Measurements from ENCODE around the gene PER1. TPM values are rescaled to one million over a fixed set of nuclear protein-coding genes. Genes with fewer than 3 reads are reported as not detected.

The PER1 gene
- total RNA-seq, 1 donor from 2014 or later, result 45.0 TPM

DNA sequence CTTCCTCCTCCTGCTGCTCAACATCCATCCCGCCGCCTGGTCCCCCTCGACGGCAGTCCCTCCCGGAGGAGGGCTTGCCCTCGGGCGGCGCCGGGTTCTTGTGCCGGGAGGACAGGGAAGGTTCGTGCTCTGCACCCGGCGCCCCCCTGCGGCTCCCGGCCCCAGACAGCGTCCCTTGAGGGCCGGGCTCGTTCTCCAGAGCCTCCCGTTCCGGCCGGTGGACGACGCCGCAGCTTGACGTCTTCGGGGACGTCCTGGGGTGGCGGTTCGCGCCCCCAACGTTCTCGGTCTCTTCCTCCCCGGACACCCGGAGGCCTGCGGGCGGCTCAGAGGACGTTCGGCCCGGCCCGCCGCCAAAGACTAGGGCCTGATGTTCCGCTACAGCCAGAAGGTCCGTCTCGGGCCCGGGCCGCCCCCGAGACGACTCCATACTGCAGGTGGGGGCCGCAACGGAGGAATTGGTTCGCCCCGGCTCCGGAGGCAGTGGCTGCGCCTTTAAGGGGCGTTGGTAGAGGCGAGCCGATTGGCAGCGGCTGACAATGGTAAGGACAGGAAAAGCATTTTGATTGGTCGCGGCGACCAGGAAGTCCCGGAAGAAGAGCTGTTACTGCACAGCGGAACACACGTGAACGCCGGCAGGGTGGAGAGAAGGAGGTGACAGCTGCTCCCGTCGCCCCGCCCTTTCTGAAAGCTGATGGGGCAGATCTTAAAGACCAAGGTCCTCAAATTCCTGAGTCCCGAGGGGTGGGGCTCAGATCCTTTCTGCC, 37.7 kb upstream of the PER1 start, which contains the start of gene BORCS6:
Gene BORCS6, minus strand, starts transcription at position 470 of the 767 bp plus-strand sequence. Its CDS starts 40 bp downstream, at position 430.
- ATAC-seq (ENCODE audit: low read depth) (peak; percentile 67), DNase-seq (peak; percentile 84)
- H3K4me1 Mint-ChIP-seq, result peaks cover 11% of the 10 kb centered on the region
- H3K9me3 Mint-ChIP-seq, result no peaks in the 10 kb centered on the region
- TF ChIP-seq, protein P1, sequence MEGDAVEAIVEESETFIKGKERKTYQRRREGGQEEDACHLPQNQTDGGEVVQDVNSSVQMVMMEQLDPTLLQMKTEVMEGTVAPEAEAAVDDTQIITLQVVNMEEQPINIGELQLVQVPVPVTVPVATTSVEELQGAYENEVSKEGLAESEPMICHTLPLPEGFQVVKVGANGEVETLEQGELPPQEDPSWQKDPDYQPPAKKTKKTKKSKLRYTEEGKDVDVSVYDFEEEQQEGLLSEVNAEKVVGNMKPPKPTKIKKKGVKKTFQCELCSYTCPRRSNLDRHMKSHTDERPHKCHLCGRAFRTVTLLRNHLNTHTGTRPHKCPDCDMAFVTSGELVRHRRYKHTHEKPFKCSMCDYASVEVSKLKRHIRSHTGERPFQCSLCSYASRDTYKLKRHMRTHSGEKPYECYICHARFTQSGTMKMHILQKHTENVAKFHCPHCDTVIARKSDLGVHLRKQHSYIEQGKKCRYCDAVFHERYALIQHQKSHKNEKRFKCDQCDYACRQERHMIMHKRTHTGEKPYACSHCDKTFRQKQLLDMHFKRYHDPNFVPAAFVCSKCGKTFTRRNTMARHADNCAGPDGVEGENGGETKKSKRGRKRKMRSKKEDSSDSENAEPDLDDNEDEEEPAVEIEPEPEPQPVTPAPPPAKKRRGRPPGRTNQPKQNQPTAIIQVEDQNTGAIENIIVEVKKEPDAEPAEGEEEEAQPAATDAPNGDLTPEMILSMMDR (IDR thresholded peaks at IDR 0.05), result no peak
- no peak within 1 kb of the TSS for H3K4me3 Mint-ChIP-seq
- intact Hi-C loops (cut with micrococcal nuclease), result loop anchor here (1.0 kb wide), 3 partner anchors 10 to 105 kb away; partner anchors contain the start of genes AURKB and SLC25A35
- H3K27ac Mint-ChIP-seq, result peak within 1 kb of the TSS; percentile 95
- H3K36me3 Mint-ChIP-seq (ENCODE audit: low read depth), result no peaks in the 10 kb centered on the region
- H3K27me3 Mint-ChIP-seq, result no peaks in the 10 kb centered on the region
- CTCF ChIA-PET, result interaction anchor here (0.9 to 1.0 kb wide), 2 partner anchors 10 to 57 kb away, joined by 3 read pairs; no protein-coding TSS in a partner anchor
- POLR2A ChIA-PET, result interaction anchor here (0.6 to 12.3 kb wide), 24 partner anchors 8 to 776 kb away, joined by 3 to 365 read pairs (median 8); partner anchors contain the start of genes AURKB, CTC1, PFAS and PIK3R5

DNA sequence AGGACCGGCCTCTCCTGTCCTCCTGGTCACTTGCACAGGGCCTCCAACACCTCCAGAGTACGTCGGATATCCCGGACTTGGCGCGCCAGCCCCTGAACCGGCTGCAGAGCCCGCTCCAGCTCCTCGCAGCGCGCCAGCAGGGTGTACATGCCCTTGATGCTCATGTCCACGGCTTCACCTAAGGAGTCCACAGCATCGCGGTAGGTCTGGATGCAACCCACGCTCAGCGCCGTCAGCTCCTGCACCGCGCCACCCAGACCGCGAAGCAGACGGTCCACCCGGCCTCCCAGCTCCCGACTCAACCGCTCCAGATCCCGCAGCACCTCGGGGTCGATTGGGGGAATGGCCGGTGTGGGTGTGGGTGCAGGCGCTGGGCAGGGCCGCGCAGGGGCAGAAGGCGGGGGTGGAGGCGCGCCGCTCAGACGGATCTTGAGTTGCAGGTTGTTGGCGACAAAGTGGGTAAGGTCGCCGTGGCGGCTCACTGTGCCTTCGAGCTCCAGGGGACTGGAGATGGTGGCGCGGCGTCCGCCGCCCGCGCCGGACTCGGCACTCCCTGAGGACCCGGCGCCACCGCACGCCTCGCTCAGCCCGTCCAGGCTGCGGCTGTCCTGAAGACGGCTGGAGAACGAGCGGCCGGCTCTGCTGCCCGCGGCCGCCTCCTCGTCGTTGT, 37.0 kb upstream of the PER1 start:
- DNase-seq (peak; percentile 31), ATAC-seq (ENCODE audit: low read depth) (no peak)
- no peaks in the 10 kb centered on the region for H3K9me3 Mint-ChIP-seq
- no peak overlapping the region for H3K4me3 Mint-ChIP-seq
- H3K4me1 Mint-ChIP-seq, result peaks cover 14% of the 10 kb centered on the region
- intact Hi-C loops (cut with micrococcal nuclease), result no loop called here
- peak overlapping the region; percentile 95 for H3K27ac Mint-ChIP-seq
- ChIA-PET POLR2A (interaction anchor here (0.8 to 12.3 kb wide), 17 partner anchors 8 to 502 kb away, joined by 3 to 365 read pairs (median 13); partner anchors contain the start of genes AURKB, CTC1, PFAS and RANGRF), CTCF (interaction anchor here (3.3 kb wide), 1 partner anchor 32 kb away, joined by 20 read pairs; no protein-coding TSS in a partner anchor)
- TF ChIP-seq, protein P1 (IDR thresholded peaks at IDR 0.05), result no peak
- no peaks in the 10 kb centered on the region for H3K36me3 Mint-ChIP-seq (ENCODE audit: low read depth)
- no peaks in the 10 kb centered on the region for H3K27me3 Mint-ChIP-seq

DNA sequence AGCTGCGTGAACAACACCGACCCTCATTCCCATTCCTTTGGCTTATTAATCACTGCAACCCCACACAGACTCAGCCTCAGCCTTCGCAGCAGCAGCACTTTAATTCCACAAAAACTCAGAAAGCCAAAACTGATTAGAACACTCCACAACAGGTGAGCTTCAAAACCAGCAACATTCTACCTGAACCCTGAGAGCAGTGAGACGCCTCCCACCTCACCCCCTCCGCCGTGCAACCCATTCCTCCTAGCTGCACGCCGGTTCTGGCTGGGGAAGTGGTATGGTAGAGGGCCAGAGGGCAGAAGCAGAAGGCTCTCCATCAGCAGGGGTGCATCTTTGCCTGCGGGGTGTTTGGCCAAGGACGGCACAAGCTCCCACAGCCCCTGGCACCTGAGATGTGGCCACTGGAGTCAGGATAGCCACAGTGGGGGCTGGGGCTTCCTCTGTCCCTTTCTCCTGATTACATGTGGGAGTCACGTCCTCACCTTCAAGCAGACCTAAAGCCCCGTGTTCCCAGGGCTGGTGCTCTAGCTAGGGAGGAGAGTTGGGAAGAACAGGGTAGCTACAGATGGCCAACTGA, 36.1 kb upstream of the PER1 start:
- intact Hi-C loops (cut with micrococcal nuclease), result no loop called here
- ChIA-PET CTCF (interaction anchor here (1.1 to 3.3 kb wide), 3 partner anchors 33 to 94 kb away, joined by 3 to 20 read pairs (median 10); no protein-coding TSS in a partner anchor), POLR2A (interaction anchor here (0.8 to 12.3 kb wide), 15 partner anchors 10 to 879 kb away, joined by 3 to 365 read pairs (median 20); partner anchors contain the start of genes AURKB, CTC1, HES7 and PER1)
- no peak overlapping the region for H3K4me3 Mint-ChIP-seq
- H3K4me1 Mint-ChIP-seq, result peaks cover 18% of the 10 kb centered on the region
- TF ChIP-seq, protein P1 (IDR thresholded peaks at IDR 0.05), result no peak
- no peak for ATAC-seq (ENCODE audit: low read depth)
- H3K27me3 Mint-ChIP-seq, result no peaks in the 10 kb centered on the region
- H3K9me3 Mint-ChIP-seq, result no peaks in the 10 kb centered on the region
- H3K36me3 Mint-ChIP-seq (ENCODE audit: low read depth), result no peaks in the 10 kb centered on the region
- DNase-seq, result no peak
- no peak overlapping the region for H3K27ac Mint-ChIP-seq

DNA sequence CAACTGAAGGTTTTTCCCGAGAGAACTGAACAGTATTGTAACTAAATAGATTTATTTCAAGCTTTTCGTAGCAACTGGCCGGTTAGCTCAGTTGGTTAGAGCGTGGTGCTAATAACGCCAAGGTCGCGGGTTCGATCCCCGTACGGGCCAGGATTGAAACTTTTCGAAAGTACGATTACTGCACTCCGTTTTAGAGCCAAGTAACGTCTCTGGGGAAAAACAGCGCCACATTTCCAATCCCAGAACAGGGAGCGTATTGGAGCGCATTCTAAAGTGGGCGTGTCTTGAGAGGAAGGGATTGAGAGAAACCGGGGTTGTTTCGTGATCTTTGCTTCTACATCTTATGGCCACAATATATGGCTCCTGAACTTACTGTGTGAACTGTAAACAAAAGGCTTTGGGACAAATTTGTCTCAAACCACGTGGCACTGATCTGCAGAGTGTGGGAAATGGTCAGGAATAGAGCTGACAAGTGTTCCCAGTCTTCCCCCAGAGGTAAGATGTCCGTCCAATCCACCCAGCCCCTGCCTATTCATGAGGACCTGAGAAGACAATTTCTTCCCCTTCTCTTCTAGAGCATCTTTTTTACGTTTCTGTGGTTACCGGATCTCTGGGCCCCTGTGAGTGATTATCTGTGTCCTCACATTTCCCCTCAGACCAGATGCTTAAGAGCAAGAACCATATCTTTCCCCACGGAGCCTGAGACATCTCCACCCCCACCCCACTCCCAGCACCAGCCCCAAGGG, 35.5 kb upstream of the PER1 start:
- ATAC-seq (ENCODE audit: low read depth) (peak; percentile 35), DNase-seq (peak; percentile 81)
- ChIA-PET POLR2A (interaction anchor here (0.9 to 12.3 kb wide), 17 partner anchors 11 to 878 kb away, joined by 3 to 365 read pairs (median 20); partner anchors contain the start of genes AURKB, CTC1, HES7 and PER1), CTCF (interaction anchor here (0.6 to 3.3 kb wide), 7 partner anchors 29 to 108 kb away, joined by 3 to 20 read pairs (median 3); partner anchors contain the start of gene SLC25A35)
- TF ChIP-seq, protein P1 (IDR thresholded peaks at IDR 0.05), result no peak
- Mint-ChIP-seq H3K4me1 (peaks cover 18% of the 10 kb centered on the region), H3K9me3 (no peaks in the 10 kb centered on the region), H3K27me3 (no peaks in the 10 kb centered on the region), H3K27ac (no peak overlapping the region), H3K4me3 (no peak overlapping the region), H3K36me3 (ENCODE audit: low read depth) (no peaks in the 10 kb centered on the region)
- intact Hi-C loops (cut with micrococcal nuclease), result loop anchor here (1.0 kb wide), 3 partner anchors 35 to 113 kb away; no protein-coding TSS in a partner anchor

Measured in activated B cell treated with CpG ODN at 0.5 μM for 24 hours (primary cell).